OCI-LY7 (cell line): ENCODE measurements around the gene COL8A1. TPM values are rescaled to one million over a fixed set of nuclear protein-coding genes. Genes with fewer than 3 reads are reported as not detected.

Experiments used
- BruUV-seq: library from RNA; stranded (reverse); fragments of 400-500 nt; replicated peaks from 2 replicates; lab custom pipeline; 2021; lab: Mats Ljungman, UMichigan
- CTCF ChIA-PET: fragments of 300-600 bp; sonication (Branson Sonifier 250); formaldehyde crosslinking; loops from one replicate; lab custom pipeline; 2022; ENCODE audit warnings: antibody characterized with exemption; ENCODE audit not compliant: unreplicated experiment; lab: Charles Lee
- POLR2A ChIA-PET: fragments of 300-600 bp; sonication (Branson Sonifier 250); formaldehyde crosslinking; loops from one replicate; lab custom pipeline; 2022; ENCODE audit warnings: antibody characterized with exemption; lab: Charles Lee
- DNase-seq: peaks from one replicate; pipeline ENCODE4 v3.0.0-alpha.2; 2015; ENCODE audit warnings: low spot score
- H2AFZ ChIP-seq: fragments of 200-600 bp; sonication (generic), shearing (Covaris generic); 2 replicates; pipeline ENCODE4 v1.6.1; 2014; ENCODE audit warnings: mild to moderate bottlenecking, antibody characterized with exemption, low read length, moderate library complexity
- H3K27ac ChIP-seq: fragments of 200-600 bp; sonication (generic); 2 replicates; pipeline ENCODE4 v1.5.1; 2014; ENCODE audit warnings: mixed run types, low read depth, mild to moderate bottlenecking, moderate library complexity, low read length, inconsistent platforms; ENCODE audit not compliant: poor library complexity, severe bottlenecking
- H3K36me3 ChIP-seq: fragments of 200-600 bp; sonication (generic); 2 replicates; pipeline ENCODE4 v1.6.1; 2014; ENCODE audit warnings: mild to moderate bottlenecking, antibody characterized with exemption, low read length, moderate library complexity, mixed read lengths; ENCODE audit not compliant: insufficient read depth
- H3K4me1 ChIP-seq: fragments of 200-600 bp; sonication (generic); 2 replicates; pipeline ENCODE4 v1.5.1; 2014; ENCODE audit warnings: mild to moderate bottlenecking, low read length; ENCODE audit not compliant: insufficient read depth, poor library complexity, severe bottlenecking
- H3K4me2 ChIP-seq: fragments of 200-600 bp; sonication (generic); 2 replicates; pipeline ENCODE4 v1.6.1; 2014; ENCODE audit warnings: mild to moderate bottlenecking, low read length
- H3K4me3 ChIP-seq: fragments of 200-600 bp; sonication (generic); 2 replicates; pipeline ENCODE4 v1.5.1; 2014; ENCODE audit warnings: mild to moderate bottlenecking, low read depth, low read length; ENCODE audit not compliant: poor library complexity, severe bottlenecking
- H3K79me2 ChIP-seq: fragments of 200-600 bp; sonication (generic); 2 replicates; pipeline ENCODE4 v1.6.1; 2016; ENCODE audit warnings: low read depth, mild to moderate bottlenecking, low read length, moderate library complexity, mixed read lengths; ENCODE audit not compliant: insufficient read depth
- H3K9me2 ChIP-seq: fragments of 200-600 bp; sonication (generic); 2 replicates; pipeline ENCODE4 v1.6.1; 2016; ENCODE audit warnings: mild to moderate bottlenecking, low read length, mixed read lengths; ENCODE audit not compliant: insufficient read depth
- H3K9me3 ChIP-seq: fragments of 200-600 bp; sonication (generic); 2 replicates; pipeline ENCODE4 v1.6.1; 2014; ENCODE audit warnings: mild to moderate bottlenecking, mixed run types, low read length, mixed read lengths
- H4K20me1 ChIP-seq: fragments of 200-600 bp; sonication (generic); 2 replicates; pipeline ENCODE4 v1.6.1; 2014; ENCODE audit warnings: mild to moderate bottlenecking, antibody characterized with exemption, low read length, moderate library complexity, mixed read lengths; ENCODE audit not compliant: insufficient read depth
- EZH2phosphoT487 ChIP-seq: fragments of 200-600 bp; sonication (generic); IDR thresholded peaks from 2 replicates; pipeline ENCODE4 v1.6.1; 2018; ENCODE audit warnings: low read depth, borderline replicate concordance, mild to moderate bottlenecking, mixed run types, antibody characterized with exemption, low read length, moderate library complexity, mixed read lengths
- intact Hi-C: fragments of 100-400 bp; cut with micrococcal nuclease; formaldehyde crosslinking; loops from one replicate; pipeline ENCODE4 v1.10.0; 2022; ENCODE audit not compliant: unreplicated experiment
- total RNA-seq, 2 experiments: library from RNA; depleted of rRNA in 1 of 2; stranded (reverse); fragments of >200 nt in 1 of 2; shearing (Covaris generic) in 1 of 2; gene quantifications; 2 replicates each; pipeline ENCODE4 v1.2.3, GENCODE V29; 2014 to 2022
- TF ChIP-seq, protein P1 (sequence below): fragments of 200-600 bp; sonication (generic); conservative IDR thresholded peaks from 2 replicates; pipeline ENCODE4 v1.5.1; 2014; ENCODE audit warnings: mild to moderate bottlenecking, antibody characterized with exemption, low read length, moderate library complexity, mixed read lengths

COL8A1 gene
- total RNA-seq, 2 experiments from 2014 or later = 0.10 TPM; not detected in 1

GRCh38 chr3:99758502-99759177 lies 120.2 kb downstream of the COL8A1 start:
- Histone ChIP-seq H3K4me3 (no peak overlapping the region), H3K9me2 (no peaks in the 10 kb centered on the region), H3K36me3 (no peaks in the 10 kb centered on the region), H2AFZ (no peak overlapping the region), H3K9me3 (no peaks in the 10 kb centered on the region), H3K79me2 (no peaks in the 10 kb centered on the region), H3K4me2 (no peak overlapping the region), H3K4me1 (no peaks in the 10 kb centered on the region), H4K20me1 (no peaks in the 10 kb centered on the region), H3K27ac (no peak overlapping the region)
- POLR2A ChIA-PET = interaction anchor here (0.5 to 1.1 kb wide), 5 partner anchors 12 to 479 kb away, joined by 3 to 4 read pairs (median 3); no protein-coding TSS in a partner anchor
- DNase-seq = no peak
- intact Hi-C loops = loop anchor here (10.0 kb wide), 2 partner anchors 254 to 1134 kb away; no protein-coding TSS in a partner anchor
- TF ChIP-seq EZH2phosphoT487 = no peak
- TF ChIP-seq, protein P1, sequence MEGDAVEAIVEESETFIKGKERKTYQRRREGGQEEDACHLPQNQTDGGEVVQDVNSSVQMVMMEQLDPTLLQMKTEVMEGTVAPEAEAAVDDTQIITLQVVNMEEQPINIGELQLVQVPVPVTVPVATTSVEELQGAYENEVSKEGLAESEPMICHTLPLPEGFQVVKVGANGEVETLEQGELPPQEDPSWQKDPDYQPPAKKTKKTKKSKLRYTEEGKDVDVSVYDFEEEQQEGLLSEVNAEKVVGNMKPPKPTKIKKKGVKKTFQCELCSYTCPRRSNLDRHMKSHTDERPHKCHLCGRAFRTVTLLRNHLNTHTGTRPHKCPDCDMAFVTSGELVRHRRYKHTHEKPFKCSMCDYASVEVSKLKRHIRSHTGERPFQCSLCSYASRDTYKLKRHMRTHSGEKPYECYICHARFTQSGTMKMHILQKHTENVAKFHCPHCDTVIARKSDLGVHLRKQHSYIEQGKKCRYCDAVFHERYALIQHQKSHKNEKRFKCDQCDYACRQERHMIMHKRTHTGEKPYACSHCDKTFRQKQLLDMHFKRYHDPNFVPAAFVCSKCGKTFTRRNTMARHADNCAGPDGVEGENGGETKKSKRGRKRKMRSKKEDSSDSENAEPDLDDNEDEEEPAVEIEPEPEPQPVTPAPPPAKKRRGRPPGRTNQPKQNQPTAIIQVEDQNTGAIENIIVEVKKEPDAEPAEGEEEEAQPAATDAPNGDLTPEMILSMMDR = no peak
- no TSS peak for BruUV-seq
- CTCF ChIA-PET = no interaction called here

- Histone ChIP-seq H2AFZ (no peak overlapping the region), H3K27ac (no peak overlapping the region), H3K9me2 (no peaks in the 10 kb centered on the region), H3K36me3 (no peaks in the 10 kb centered on the region), H4K20me1 (no peaks in the 10 kb centered on the region), H3K4me3 (no peak overlapping the region), H3K4me2 (no peak overlapping the region), H3K79me2 (no peaks in the 10 kb centered on the region), H3K4me1 (no peaks in the 10 kb centered on the region), H3K9me3 (no peaks in the 10 kb centered on the region)
- TF ChIP-seq, protein P1 = no peak
- no peak for TF ChIP-seq EZH2phosphoT487
- no peak for DNase-seq
- no TSS peak for BruUV-seq
- intact Hi-C loops = no loop called here
- ChIA-PET POLR2A (interaction anchor here (0.8 kb wide), 1 partner anchor 13 kb away, joined by 4 read pairs; no protein-coding TSS in a partner anchor), CTCF (no interaction called here)
Observed at GRCh38 chr3:99760031-99760430, 121.6 kb downstream of the COL8A1 start.

GRCh38 chr3:99760629-99761028 lies 122.2 kb downstream of the COL8A1 start:
- no peak for DNase-seq
- Histone ChIP-seq H3K36me3 (no peaks in the 10 kb centered on the region), H4K20me1 (no peaks in the 10 kb centered on the region), H2AFZ (no peak overlapping the region), H3K79me2 (no peaks in the 10 kb centered on the region), H3K27ac (no peak overlapping the region), H3K4me1 (no peaks in the 10 kb centered on the region), H3K9me2 (no peaks in the 10 kb centered on the region), H3K4me3 (no peak overlapping the region), H3K9me3 (no peaks in the 10 kb centered on the region), H3K4me2 (no peak overlapping the region)
- CTCF ChIA-PET = no interaction called here
- intact Hi-C loops = no loop called here
- TF ChIP-seq, protein P1 = no peak
- no peak for TF ChIP-seq EZH2phosphoT487
- BruUV-seq = no TSS peak
- POLR2A ChIA-PET = no interaction called here
